ENCODE results near the gene ZNF423.

Gene ZNF423

GRCh38 chr16:49855822-49856671 lies at the start of gene ZNF423:
TSS of gene ZNF423 (minus strand) at chr16:49856112. CDS start at chr16:49855774, 338 bp downstream.
- no peak for TF ChIP-seq CTCF (IDR thresholded peaks at IDR 0.05; ENCODE audit: insufficient read depth, low read depth, low read length, missing control alignments)
- no peak for DNase-seq (ENCODE audit: low read depth)
- peak within 1 kb of the TSS; percentile 46 for H3K4me3 ChIP-seq (ENCODE audit: low read length)

DNA sequence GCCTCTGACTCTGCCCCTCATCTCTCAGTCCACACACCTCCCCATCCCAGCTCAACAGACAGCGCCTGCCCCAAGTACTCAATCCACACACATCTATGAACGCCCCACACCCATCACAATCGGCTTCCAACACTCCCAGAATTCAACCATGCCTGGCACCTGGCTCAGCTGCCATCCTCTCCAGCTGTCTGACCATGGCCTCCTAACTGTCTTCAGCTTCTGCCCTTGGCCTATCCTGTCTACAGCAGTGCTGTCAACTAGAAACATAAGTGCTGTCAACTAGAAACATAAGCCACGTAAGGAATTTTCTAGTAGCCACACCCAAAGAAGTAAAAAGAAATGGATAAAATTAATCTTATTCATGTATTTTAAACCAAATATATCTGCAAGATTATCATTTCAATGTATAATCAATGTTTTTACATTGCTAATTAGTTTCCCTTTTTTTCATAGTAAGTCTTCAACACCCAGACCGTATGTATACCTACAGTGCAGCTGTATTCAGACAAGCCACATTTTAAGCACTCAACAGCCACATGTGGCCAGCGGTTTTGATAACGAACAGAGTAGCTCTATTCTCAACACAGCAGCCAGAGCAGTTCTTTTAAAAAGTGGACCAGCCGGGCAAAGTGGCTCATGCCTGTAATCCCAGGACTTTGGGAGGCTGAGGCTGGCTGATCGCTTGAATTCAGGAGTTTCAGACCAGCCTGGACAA lies 48.6 kb upstream of the ZNF423 start:
- DNase-seq (ENCODE audit: low read depth), result no peak
- no peak for TF ChIP-seq CTCF (IDR thresholded peaks at IDR 0.05; ENCODE audit: insufficient read depth, low read depth, low read length, missing control alignments)
- no peak overlapping the region for H3K4me3 ChIP-seq (ENCODE audit: low read length)

DNA sequence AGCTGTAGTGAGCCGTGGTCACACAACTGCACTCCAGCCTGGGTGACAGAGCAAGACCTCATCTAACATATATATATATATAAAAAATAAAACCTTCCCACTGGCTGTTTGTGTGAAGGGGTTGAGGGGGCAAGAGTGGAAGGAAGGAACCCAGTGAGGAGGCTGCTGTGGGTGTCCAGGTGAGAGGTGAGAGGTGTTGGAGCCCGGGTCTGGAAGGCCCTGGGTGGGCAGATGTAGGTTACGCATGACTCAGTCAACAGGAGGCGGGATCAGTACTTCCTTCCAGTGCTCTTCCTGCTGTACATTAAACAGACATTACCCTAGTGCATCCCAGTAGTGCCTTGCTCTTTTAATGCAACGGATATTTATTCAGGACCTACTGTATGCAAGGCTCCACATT lies 47.0 kb upstream of the ZNF423 start:
- TF ChIP-seq CTCF (IDR thresholded peaks at IDR 0.05; ENCODE audit: insufficient read depth, low read depth, low read length, missing control alignments), result no peak
- no peak for DNase-seq (ENCODE audit: low read depth)

DNA sequence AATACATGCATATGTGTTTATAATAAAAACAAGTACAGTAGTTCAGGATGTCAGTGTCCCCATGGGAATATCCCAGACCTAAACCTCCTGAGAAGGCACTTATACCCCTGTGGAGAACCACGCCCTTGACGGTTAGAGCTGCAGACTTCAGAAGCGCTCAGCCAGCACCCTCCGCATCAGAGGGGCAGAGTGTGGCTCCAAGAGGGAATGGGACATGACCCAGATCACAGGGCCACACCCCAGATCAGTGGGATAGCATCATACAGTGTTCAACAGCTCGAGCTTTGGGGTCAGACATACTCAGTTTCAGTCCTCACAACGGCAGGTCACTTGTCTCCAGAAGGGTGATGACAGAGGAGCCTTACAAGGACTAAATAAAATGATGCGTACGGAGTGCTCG lies 45.8 kb upstream of the ZNF423 start:
- no peak overlapping the region for H3K4me3 ChIP-seq (ENCODE audit: low read length)
- TF ChIP-seq CTCF (IDR thresholded peaks at IDR 0.05; ENCODE audit: insufficient read depth, low read depth, low read length, missing control alignments), result no peak

More for the DNA sequence above, 47.0 kb upstream of the ZNF423 start:
- H3K4me3 ChIP-seq (ENCODE audit: low read length), result no peak overlapping the region

DNA sequence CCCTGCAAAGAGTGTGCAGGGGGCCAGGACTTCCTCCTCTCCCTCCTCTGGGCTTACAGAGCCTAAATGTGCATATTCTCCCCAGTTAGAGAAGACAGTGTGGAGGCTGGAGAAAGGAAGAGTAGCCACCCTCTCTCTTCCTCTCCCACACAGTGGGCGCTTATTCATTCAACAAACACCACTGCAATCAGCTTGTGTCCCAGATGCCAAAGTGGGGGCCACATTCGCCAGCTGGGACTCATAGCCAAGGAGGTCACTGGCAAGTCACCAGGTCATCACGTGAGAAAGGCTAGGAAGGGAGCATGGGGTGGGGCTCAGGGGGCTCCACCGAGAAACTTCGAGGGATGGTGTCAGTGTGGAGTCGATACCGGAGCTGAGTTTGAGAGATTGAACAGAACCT lies 45.0 kb upstream of the ZNF423 start:
- no peak for TF ChIP-seq CTCF (IDR thresholded peaks at IDR 0.05; ENCODE audit: insufficient read depth, low read depth, low read length, missing control alignments)
- DNase-seq (ENCODE audit: low read depth), result no peak
- H3K4me3 ChIP-seq (ENCODE audit: low read length), result no peak overlapping the region

More for the DNA sequence above, 45.8 kb upstream of the ZNF423 start:
- DNase-seq (ENCODE audit: low read depth), result no peak

DNA sequence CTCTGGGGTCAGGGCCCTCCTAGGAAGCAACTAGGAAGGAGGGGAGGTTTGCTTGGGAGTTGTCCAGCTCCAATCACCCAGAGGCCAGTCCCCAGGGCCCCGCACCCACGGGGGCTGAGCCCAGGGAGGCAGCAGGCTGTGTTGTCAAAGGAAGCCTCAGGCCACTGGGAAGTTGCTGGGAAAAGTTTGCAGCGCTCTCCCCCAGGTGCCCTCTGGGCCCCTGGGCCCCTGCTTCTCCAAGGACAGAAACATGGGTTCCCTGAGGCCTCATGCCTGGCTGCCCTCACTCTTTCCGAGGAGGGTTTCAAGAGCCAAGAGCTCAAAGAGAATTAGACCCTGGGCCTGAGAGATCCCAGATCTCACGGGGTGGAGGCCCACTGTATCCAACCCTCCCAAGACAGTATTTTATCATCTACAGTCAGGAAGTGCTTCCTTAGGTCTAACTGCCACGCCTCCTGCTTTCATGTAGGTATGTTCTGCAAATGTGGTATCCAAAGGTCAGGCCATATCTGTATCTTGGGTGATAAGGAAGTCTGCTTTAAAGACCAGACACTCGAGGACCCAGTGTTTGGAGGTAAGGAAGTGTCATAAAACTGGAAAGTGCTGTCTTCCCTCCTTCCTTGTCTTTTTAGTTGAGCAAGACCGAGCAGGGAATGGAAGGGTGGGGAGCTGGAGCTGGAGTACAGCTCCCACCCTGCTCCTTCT lies 44.2 kb upstream of the ZNF423 start:
- DNase-seq (ENCODE audit: low read depth), result no peak
- TF ChIP-seq CTCF (IDR thresholded peaks at IDR 0.05; ENCODE audit: insufficient read depth, low read depth, low read length, missing control alignments), result no peak
- no peak overlapping the region for H3K4me3 ChIP-seq (ENCODE audit: low read length)
